ENCODE results near the gene TMEM135.
"Not testable (repeated sequence)": the region's sequence is repeated elsewhere in the genome, so short reads cannot be mapped to it uniquely, and the experiment has no call there.

TMEM135 gene

GRCh38 chr11:87076260-87076783, 38.6 kb downstream of the TMEM135 start:
- DNase-seq (ENCODE audit: low read depth in 3 of 3, low spot score in 1 of 3): no peak

- DNase-seq (ENCODE audit: low read depth in 3 of 3, low spot score in 1 of 3): no peak
Observed at GRCh38 chr11:87076874-87077429, 39.2 kb downstream of the TMEM135 start.

GRCh38 chr11:87081358-87081757, 43.6 kb downstream of the TMEM135 start:
- no peak for DNase-seq (ENCODE audit: low read depth in 3 of 3, low spot score in 1 of 3)

- no peak for DNase-seq (ENCODE audit: low read depth in 3 of 3, low spot score in 1 of 3)
Observed at GRCh38 chr11:87082590-87082989, 44.9 kb downstream of the TMEM135 start.

- no peak for DNase-seq (ENCODE audit: low read depth in 3 of 3, low spot score in 1 of 3)
Observed at GRCh38 chr11:87083029-87083428, 45.3 kb downstream of the TMEM135 start.

GRCh38 chr11:87092159-87092558, 54.4 kb downstream of the TMEM135 start:
- no peak for DNase-seq (ENCODE audit: low read depth in 3 of 3, low spot score in 1 of 3)

- no peak for DNase-seq (ENCODE audit: low read depth in 3 of 3, low spot score in 1 of 3)
Observed at GRCh38 chr11:87092567-87092966, 54.8 kb downstream of the TMEM135 start.

GRCh38 chr11:87097582-87097981, 59.8 kb downstream of the TMEM135 start:
- DNase-seq (ENCODE audit: low read depth in 3 of 3, low spot score in 1 of 3): no peak

GRCh38 chr11:87101956-87102580, 64.3 kb downstream of the TMEM135 start:
- no peak for DNase-seq (ENCODE audit: low read depth in 3 of 3, low spot score in 1 of 3)

- not testable (repeated sequence) for DNase-seq (ENCODE audit: low read depth in 3 of 3, low spot score in 1 of 3)
Observed at GRCh38 chr11:87105826-87106225, 68.1 kb downstream of the TMEM135 start.

- DNase-seq (ENCODE audit: low read depth in 3 of 3, low spot score in 1 of 3): not testable (repeated sequence)
Observed at GRCh38 chr11:87107379-87107778, 69.6 kb downstream of the TMEM135 start.

- DNase-seq (ENCODE audit: low read depth in 3 of 3, low spot score in 1 of 3): no peak
Observed at GRCh38 chr11:87110443-87111131, 72.9 kb downstream of the TMEM135 start.

- DNase-seq (ENCODE audit: low read depth in 3 of 3, low spot score in 1 of 3): no peak
Observed at GRCh38 chr11:87114093-87114492, 76.4 kb downstream of the TMEM135 start.

GRCh38 chr11:87116185-87116584, 78.5 kb downstream of the TMEM135 start:
- no peak for DNase-seq (ENCODE audit: low read depth in 3 of 3, low spot score in 1 of 3)

GRCh38 chr11:87120937-87121336, 83.2 kb downstream of the TMEM135 start:
- no peak for DNase-seq (ENCODE audit: low read depth in 3 of 3, low spot score in 1 of 3)

- no peak for DNase-seq (ENCODE audit: low read depth in 3 of 3, low spot score in 1 of 3)
Observed at GRCh38 chr11:87122852-87123251, 85.1 kb downstream of the TMEM135 start.

GRCh38 chr11:87125257-87125656, 87.5 kb downstream of the TMEM135 start:
- no peak for DNase-seq (ENCODE audit: low read depth in 3 of 3, low spot score in 1 of 3)

GRCh38 chr11:87127101-87127500, 89.4 kb downstream of the TMEM135 start:
- DNase-seq (ENCODE audit: low read depth in 3 of 3, low spot score in 1 of 3): no peak

- no peak for DNase-seq (ENCODE audit: low read depth in 3 of 3, low spot score in 1 of 3)
Observed at GRCh38 chr11:87128372-87128771, 90.6 kb downstream of the TMEM135 start.

- no peak for DNase-seq (ENCODE audit: low read depth in 3 of 3, low spot score in 1 of 3)
Observed at GRCh38 chr11:87134524-87135106, 96.9 kb downstream of the TMEM135 start.

GRCh38 chr11:87136236-87136635, 98.5 kb downstream of the TMEM135 start:
- DNase-seq (ENCODE audit: low read depth in 3 of 3, low spot score in 1 of 3): no peak

GRCh38 chr11:87137711-87138110, 100.0 kb downstream of the TMEM135 start:
- no peak for DNase-seq (ENCODE audit: low read depth in 3 of 3, low spot score in 1 of 3)
